ENCODE measurements around the gene DLG2.

- TF ChIP-seq, protein P1, sequence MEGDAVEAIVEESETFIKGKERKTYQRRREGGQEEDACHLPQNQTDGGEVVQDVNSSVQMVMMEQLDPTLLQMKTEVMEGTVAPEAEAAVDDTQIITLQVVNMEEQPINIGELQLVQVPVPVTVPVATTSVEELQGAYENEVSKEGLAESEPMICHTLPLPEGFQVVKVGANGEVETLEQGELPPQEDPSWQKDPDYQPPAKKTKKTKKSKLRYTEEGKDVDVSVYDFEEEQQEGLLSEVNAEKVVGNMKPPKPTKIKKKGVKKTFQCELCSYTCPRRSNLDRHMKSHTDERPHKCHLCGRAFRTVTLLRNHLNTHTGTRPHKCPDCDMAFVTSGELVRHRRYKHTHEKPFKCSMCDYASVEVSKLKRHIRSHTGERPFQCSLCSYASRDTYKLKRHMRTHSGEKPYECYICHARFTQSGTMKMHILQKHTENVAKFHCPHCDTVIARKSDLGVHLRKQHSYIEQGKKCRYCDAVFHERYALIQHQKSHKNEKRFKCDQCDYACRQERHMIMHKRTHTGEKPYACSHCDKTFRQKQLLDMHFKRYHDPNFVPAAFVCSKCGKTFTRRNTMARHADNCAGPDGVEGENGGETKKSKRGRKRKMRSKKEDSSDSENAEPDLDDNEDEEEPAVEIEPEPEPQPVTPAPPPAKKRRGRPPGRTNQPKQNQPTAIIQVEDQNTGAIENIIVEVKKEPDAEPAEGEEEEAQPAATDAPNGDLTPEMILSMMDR (IDR thresholded peaks at IDR 0.05): no peak
- TF ChIP-seq POLR2A (IDR thresholded peaks at IDR 0.05) (no peak), EP300 (IDR thresholded peaks at IDR 0.05) (no peak)
Observed at GRCh38 chr11:85526564-85526963, 100.6 kb downstream of the DLG2 start.

All from tibial nerve (tissue), 4 donors.